ENCODE data around the gene NCKAP5L. TPM values are rescaled to one million over a fixed set of nuclear protein-coding genes. Genes with fewer than 3 reads are reported as not detected.

Gene NCKAP5L
- total RNA-seq, 2 experiments from 2014 or later, result 9.2 to 9.8 TPM

GRCh38 chr12:49750027-49750995 lies 77.9 kb downstream of the NCKAP5L start:
- Mint-ChIP-seq H3K36me3 (ENCODE audit: low read depth) (peaks cover 80% of the 10 kb centered on the region), H3K4me1 (ENCODE audit: low read depth) (peaks cover 88% of the 10 kb centered on the region), H3K27ac (peak overlapping the region; percentile 35), H3K4me3 (peak overlapping the region; percentile 49), H3K9me3 (no peaks in the 10 kb centered on the region), H3K27me3 (no peaks in the 10 kb centered on the region)
- Histone ChIP-seq H3K27me3 (ENCODE audit: control insufficient read depth in 1 of 2, insufficient read depth in 2 of 2, low read length in 2 of 2) (no peaks in the 10 kb centered on the region), H3K27ac (ENCODE audit: low read depth in 1 of 2, low read length in 2 of 2) (peak overlapping the region in 1 of 2 donors; percentile 43), H3K4me1 (ENCODE audit: insufficient read depth, low read length) (peaks cover 53% of the 10 kb centered on the region), H3K36me3 (ENCODE audit: insufficient read depth, low read length) (peaks cover 43% of the 10 kb centered on the region), H3K9me3 (ENCODE audit: control insufficient read depth in 1 of 2, insufficient read depth in 1 of 2, low read length in 2 of 2) (no peaks in the 10 kb centered on the region), H3K4me3 (ENCODE audit: low read length) (no peak overlapping the region)
- DNase-seq, result peak in 8 of 14 experiments; percentile 8 to 63 (median 19)
- intact Hi-C loops (cut with DNase I, micrococcal nuclease), result no loop called here
- TF ChIP-seq CTCF (IDR thresholded peaks at IDR 0.05), result no peak
- ChIA-PET CTCF (interaction anchor here (1.3 to 2.7 kb wide), 4 partner anchors 9 to 89 kb away, joined by 3 to 14 read pairs (median 11); partner anchors contain the start of gene TMBIM6), POLR2A (interaction anchor here (1.0 to 2.2 kb wide), 2 partner anchors 9 to 17 kb away, joined by 3 to 19 read pairs; partner anchors contain the start of gene TMBIM6)
- ATAC-seq (ENCODE audit: poor library complexity), result peak; percentile 89

- DNase-seq (no peak), ATAC-seq (ENCODE audit: poor library complexity) (no peak)
- ChIA-PET POLR2A (interaction anchor here (2.2 kb wide), 1 partner anchor 7 kb away, joined by 19 read pairs; the partner anchor contains the start of gene TMBIM6), CTCF (interaction anchor here (1.2 to 2.7 kb wide), 5 partner anchors 8 to 112 kb away, joined by 3 to 14 read pairs (median 8); partner anchors contain the start of gene TMBIM6)
- no peak overlapping the region for H3K4me3 ChIP-seq (ENCODE audit: low read length)
- Mint-ChIP-seq H3K27me3 (no peaks in the 10 kb centered on the region), H3K27ac (peak overlapping the region; percentile 35), H3K4me3 (peak overlapping the region; percentile 74), H3K36me3 (ENCODE audit: low read depth) (peaks cover 79% of the 10 kb centered on the region), H3K4me1 (ENCODE audit: low read depth) (peaks cover 91% of the 10 kb centered on the region), H3K9me3 (no peaks in the 10 kb centered on the region)
- H3K36me3 ChIP-seq (ENCODE audit: insufficient read depth, low read length), result peaks cover 35% of the 10 kb centered on the region
- intact Hi-C loops (cut with DNase I, micrococcal nuclease), result no loop called here
- no peaks in the 10 kb centered on the region for H3K27me3 ChIP-seq (ENCODE audit: control insufficient read depth in 1 of 2, insufficient read depth in 2 of 2, low read length in 2 of 2)
- peaks cover 62% of the 10 kb centered on the region for H3K4me1 ChIP-seq (ENCODE audit: insufficient read depth, low read length)
- H3K9me3 ChIP-seq (ENCODE audit: control insufficient read depth in 1 of 2, insufficient read depth in 1 of 2, low read length in 2 of 2), result no peaks in the 10 kb centered on the region
- no peak overlapping the region for H3K27ac ChIP-seq (ENCODE audit: low read depth in 1 of 2, low read length in 2 of 2)
- TF ChIP-seq CTCF (IDR thresholded peaks at IDR 0.05), result no peak
Observed at GRCh38 chr12:49748800-49749199, 79.4 kb downstream of the NCKAP5L start.

GRCh38 chr12:49748306-49748705 lies 79.9 kb downstream of the NCKAP5L start:
- H3K27me3 Mint-ChIP-seq, result no peaks in the 10 kb centered on the region
- peaks cover 63% of the 10 kb centered on the region for H3K4me1 ChIP-seq (ENCODE audit: insufficient read depth, low read length)
- ChIA-PET POLR2A (no interaction called here), CTCF (interaction anchor here (1.2 to 2.7 kb wide), 4 partner anchors 10 to 111 kb away, joined by 3 to 14 read pairs (median 6); no protein-coding TSS in a partner anchor)
- ATAC-seq (ENCODE audit: poor library complexity) (no peak), DNase-seq (no peak)
- peaks cover 79% of the 10 kb centered on the region for H3K36me3 Mint-ChIP-seq (ENCODE audit: low read depth)
- H3K4me3 Mint-ChIP-seq, result peak overlapping the region; percentile 74
- no peak for TF ChIP-seq CTCF (IDR thresholded peaks at IDR 0.05)
- intact Hi-C loops (cut with DNase I, micrococcal nuclease), result no loop called here
- no peak overlapping the region for H3K4me3 ChIP-seq (ENCODE audit: low read length)
- peak overlapping the region; percentile 35 for H3K27ac Mint-ChIP-seq
- H3K36me3 ChIP-seq (ENCODE audit: insufficient read depth, low read length), result peaks cover 35% of the 10 kb centered on the region
- no peaks in the 10 kb centered on the region for H3K27me3 ChIP-seq (ENCODE audit: control insufficient read depth in 1 of 2, insufficient read depth in 2 of 2, low read length in 2 of 2)
- H3K4me1 Mint-ChIP-seq (ENCODE audit: low read depth), result peaks cover 91% of the 10 kb centered on the region
- H3K9me3 ChIP-seq (ENCODE audit: control insufficient read depth in 1 of 2, insufficient read depth in 1 of 2, low read length in 2 of 2), result no peaks in the 10 kb centered on the region
- H3K27ac ChIP-seq (ENCODE audit: low read depth in 1 of 2, low read length in 2 of 2), result no peak overlapping the region
- no peaks in the 10 kb centered on the region for H3K9me3 Mint-ChIP-seq
